AG04450 (cell line): ENCODE measurements around the gene RAI14. TPM values are rescaled to one million over a fixed set of nuclear protein-coding genes. Genes with fewer than 3 reads are reported as not detected.
A peak's percentile ranks its signal among the peaks of the same experiment; 100 is the strongest.

Experiments
- CTCF ChIA-PET: fragments of 300-600, 350-600 bp; formaldehyde crosslinking; extraction: SDS; loops from one replicate; lab custom pipeline; 2022; ENCODE audit warnings: antibody characterized with exemption, inconsistent platforms; lab: Charles Lee
- POLR2A ChIA-PET: fragments of 350-600 bp; formaldehyde crosslinking; extraction: SDS; loops from one replicate; lab custom pipeline; 2021; ENCODE audit warnings: antibody characterized with exemption, inconsistent platforms; lab: Yijun Ruan, JAX
- DNase-seq: peaks from one replicate; pipeline ENCODE4 v3.0.0-alpha.2; 2011; ENCODE audit warnings: low read depth, low spot score
- H3K27ac ChIP-seq: one replicate; pipeline ENCODE4 v1.5.1; 2012; ENCODE audit warnings: low read depth, low read length, control low read depth
- H3K27me3 ChIP-seq: one replicate; pipeline ENCODE4 v1.6.0; 2012; ENCODE audit warnings: low read length; ENCODE audit not compliant: control insufficient read depth, insufficient read depth
- H3K4me3 ChIP-seq: 2 replicates; pipeline ENCODE4 v1.5.1; 2011; ENCODE audit warnings: mild to moderate bottlenecking, low read depth, low read length, control low read depth
- H3K9me3 ChIP-seq: 2 replicates; pipeline ENCODE4 v1.5.1; 2012; ENCODE audit warnings: low read length; ENCODE audit not compliant: control insufficient read depth, insufficient read depth
- polyA plus RNA-seq: library from polyadenylated mRNA; depleted of rRNA; stranded (reverse); fragments of >200 nt; gene quantifications from 2 replicates; pipeline ENCODE4 v1.2.3, GENCODE V29; 2011
- TF ChIP-seq, protein P1 (sequence below): IDR thresholded peaks from 2 replicates; pipeline ENCODE4 v1.5.1; 2011; ENCODE audit warnings: low read depth, low read length, control low read depth, inconsistent platforms

RAI14 gene
- polyA plus RNA-seq, 1 experiment: 162 TPM

DNA sequence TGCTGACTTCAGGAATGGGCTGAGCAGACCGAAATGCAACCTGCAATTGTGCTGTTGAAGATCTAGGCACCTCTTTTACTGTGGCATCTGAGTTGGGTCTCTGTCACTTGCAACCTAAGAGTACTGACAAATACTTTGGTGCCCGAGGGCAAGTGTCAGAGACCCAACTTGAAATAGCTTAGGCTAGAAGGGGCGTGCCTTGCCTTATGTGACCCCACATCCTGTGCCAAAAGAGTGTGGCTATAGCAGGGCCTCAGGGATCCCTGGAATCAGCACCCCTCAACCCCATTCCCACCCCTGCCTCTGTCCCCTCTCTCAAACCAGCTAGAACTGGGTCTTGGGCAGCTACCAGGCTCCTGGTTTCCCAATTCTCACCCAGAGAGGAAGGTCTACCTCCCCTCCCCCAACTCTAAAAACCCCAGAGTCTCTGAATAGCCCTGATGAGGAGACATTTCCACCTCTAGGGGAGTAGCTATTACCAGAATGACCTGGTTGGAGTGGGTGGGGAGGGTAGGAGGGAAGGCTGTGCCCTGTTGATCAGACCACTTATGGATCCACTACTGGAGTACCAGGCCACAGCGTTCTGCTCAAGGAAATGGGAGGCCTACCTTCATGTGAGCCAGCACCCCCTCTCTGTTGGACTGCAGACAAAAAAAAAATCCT is 17.5 kb downstream of the RAI14 start:
- peak overlapping the region; percentile 94 for H3K27ac ChIP-seq
- no peak overlapping the region for H3K4me3 ChIP-seq
- POLR2A ChIA-PET: interaction anchor here (0.5 kb wide), 1 partner anchor 24 kb away, joined by 5 read pairs; no protein-coding TSS in a partner anchor
- no peaks in the 10 kb centered on the region for H3K9me3 ChIP-seq
- no peak for DNase-seq
- TF ChIP-seq, protein P1, sequence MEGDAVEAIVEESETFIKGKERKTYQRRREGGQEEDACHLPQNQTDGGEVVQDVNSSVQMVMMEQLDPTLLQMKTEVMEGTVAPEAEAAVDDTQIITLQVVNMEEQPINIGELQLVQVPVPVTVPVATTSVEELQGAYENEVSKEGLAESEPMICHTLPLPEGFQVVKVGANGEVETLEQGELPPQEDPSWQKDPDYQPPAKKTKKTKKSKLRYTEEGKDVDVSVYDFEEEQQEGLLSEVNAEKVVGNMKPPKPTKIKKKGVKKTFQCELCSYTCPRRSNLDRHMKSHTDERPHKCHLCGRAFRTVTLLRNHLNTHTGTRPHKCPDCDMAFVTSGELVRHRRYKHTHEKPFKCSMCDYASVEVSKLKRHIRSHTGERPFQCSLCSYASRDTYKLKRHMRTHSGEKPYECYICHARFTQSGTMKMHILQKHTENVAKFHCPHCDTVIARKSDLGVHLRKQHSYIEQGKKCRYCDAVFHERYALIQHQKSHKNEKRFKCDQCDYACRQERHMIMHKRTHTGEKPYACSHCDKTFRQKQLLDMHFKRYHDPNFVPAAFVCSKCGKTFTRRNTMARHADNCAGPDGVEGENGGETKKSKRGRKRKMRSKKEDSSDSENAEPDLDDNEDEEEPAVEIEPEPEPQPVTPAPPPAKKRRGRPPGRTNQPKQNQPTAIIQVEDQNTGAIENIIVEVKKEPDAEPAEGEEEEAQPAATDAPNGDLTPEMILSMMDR: no peak
- H3K27me3 ChIP-seq: no peaks in the 10 kb centered on the region
- CTCF ChIA-PET: interaction anchor here (0.6 to 1.0 kb wide), 3 partner anchors 12 to 150 kb away, joined by 3 to 6 read pairs (median 3); no protein-coding TSS in a partner anchor

DNA sequence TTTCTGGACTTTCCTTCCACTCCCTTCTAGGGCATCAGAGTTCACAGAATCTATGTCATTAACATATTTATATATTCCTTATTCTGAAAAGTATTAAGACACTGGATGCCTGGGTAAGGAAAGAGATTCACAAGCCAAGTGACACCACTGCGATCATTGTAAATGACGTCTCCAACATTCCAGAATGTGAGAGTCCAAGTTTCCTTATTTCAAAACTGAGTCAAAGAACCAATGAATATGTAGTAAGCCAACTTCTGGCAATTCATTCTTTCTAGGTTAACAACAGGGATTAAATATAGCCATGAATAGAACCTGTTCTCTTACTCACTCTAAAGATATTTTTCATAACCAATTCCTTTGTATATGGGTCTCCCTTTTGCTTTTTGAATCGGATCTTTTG is 18.1 kb downstream of the RAI14 start:
- no peaks in the 10 kb centered on the region for H3K9me3 ChIP-seq
- CTCF ChIA-PET: interaction anchor here (1.0 kb wide), 1 partner anchor 151 kb away, joined by 3 read pairs; no protein-coding TSS in a partner anchor
- POLR2A ChIA-PET: interaction anchor here (0.7 kb wide), 1 partner anchor 83 kb away, joined by 5 read pairs; no protein-coding TSS in a partner anchor
- H3K4me3 ChIP-seq: no peak overlapping the region
- TF ChIP-seq, protein P1: no peak
- peak overlapping the region; percentile 94 for H3K27ac ChIP-seq
- no peaks in the 10 kb centered on the region for H3K27me3 ChIP-seq
- DNase-seq: peak; percentile 68

- no peaks in the 10 kb centered on the region for H3K27me3 ChIP-seq
- TF ChIP-seq, protein P1: no peak
- POLR2A ChIA-PET: no interaction called here
- CTCF ChIA-PET: no interaction called here
- no peak overlapping the region for H3K27ac ChIP-seq
- DNase-seq: no peak
- no peak overlapping the region for H3K4me3 ChIP-seq
- no peaks in the 10 kb centered on the region for H3K9me3 ChIP-seq
Observed at GRCh38 chr5:34675857-34676256, 19.7 kb downstream of the RAI14 start.

- ChIA-PET POLR2A (no interaction called here), CTCF (no interaction called here)
- no peak for DNase-seq
- TF ChIP-seq, protein P1: no peak
- H3K9me3 ChIP-seq: no peaks in the 10 kb centered on the region
- H3K27me3 ChIP-seq: no peaks in the 10 kb centered on the region
- peak overlapping the region; percentile 43 for H3K27ac ChIP-seq
- no peak overlapping the region for H3K4me3 ChIP-seq
Observed at GRCh38 chr5:34676416-34676815, 20.3 kb downstream of the RAI14 start.

DNA sequence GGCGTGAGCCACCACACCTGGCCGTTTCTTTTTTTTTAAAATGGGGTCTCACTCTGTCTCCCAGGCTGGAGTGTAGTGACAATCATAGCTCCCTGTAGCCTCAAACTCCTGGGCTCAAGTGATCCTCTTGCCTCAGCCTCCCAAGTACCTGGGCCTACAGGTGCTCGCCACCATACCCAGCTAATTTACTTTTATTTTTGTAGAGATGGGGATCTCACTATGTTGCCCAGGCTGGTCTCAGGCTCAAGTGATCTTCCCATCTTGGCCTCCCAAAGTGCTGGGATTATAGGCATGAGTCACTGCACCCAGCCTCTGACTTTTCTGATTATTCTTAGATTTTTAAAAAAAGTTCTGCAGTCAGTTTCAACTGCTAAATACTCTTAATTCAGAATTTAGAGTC is 21.3 kb downstream of the RAI14 start:
- no peak overlapping the region for H3K4me3 ChIP-seq
- peak overlapping the region; percentile 11 for H3K27ac ChIP-seq
- TF ChIP-seq, protein P1: no peak
- H3K27me3 ChIP-seq: no peaks in the 10 kb centered on the region
- H3K9me3 ChIP-seq: no peaks in the 10 kb centered on the region
- CTCF ChIA-PET: no interaction called here
- DNase-seq: no peak
- POLR2A ChIA-PET: no interaction called here
